GM23338 (cell line): ENCODE measurements around the gene DYRK1A. TPM values are rescaled to one million over a fixed set of nuclear protein-coding genes. Genes with fewer than 3 reads are reported as not detected.

Experiments used
- ATAC-seq: fragments of 200-7000 bp; cut with Tn5 transposase; 3 replicates; pipeline ENCODE4 v1.9.1; 2020
- DNase-seq: peaks from one replicate; pipeline ENCODE4 v3.0.0-alpha.2; 2015; ENCODE audit warnings: low spot score
- H2AFZ ChIP-seq: fragments of 200-600 bp; sonication (generic); 2 replicates; pipeline ENCODE4 v1.8.0; 2016; ENCODE audit warnings: antibody characterized with exemption, mild to moderate bottlenecking, moderate library complexity
- H3F3A ChIP-seq: fragments of 200-600 bp; sonication (generic); replicated peaks from 2 replicates; pipeline ENCODE4 v1.8.0; 2017; ENCODE audit warnings: antibody characterized with exemption, mixed run types, low read depth
- H3K27ac ChIP-seq: fragments of 200-600 bp; sonication (generic); 2 replicates; pipeline ENCODE4 v1.6.1; 2016; ENCODE audit warnings: low read depth
- H3K27me3 ChIP-seq: fragments of 200-600 bp; sonication (generic); 2 replicates; pipeline ENCODE4 v1.8.0; 2016; ENCODE audit warnings: mild to moderate bottlenecking, mixed run types, moderate library complexity; ENCODE audit not compliant: insufficient read depth
- H3K36me3 ChIP-seq: fragments of 200-600 bp; sonication (generic); 2 replicates; pipeline ENCODE4 v1.8.0; 2016; ENCODE audit warnings: mild to moderate bottlenecking; ENCODE audit not compliant: insufficient read depth
- H3K4me1 ChIP-seq: fragments of 200-600 bp; sonication (generic); 2 replicates; pipeline ENCODE4 v1.8.0; 2016; ENCODE audit warnings: mild to moderate bottlenecking, moderate library complexity; ENCODE audit not compliant: insufficient read depth
- H3K4me2 ChIP-seq: fragments of 200-600 bp; sonication (generic); 2 replicates; pipeline ENCODE4 v1.7.1; 2017; ENCODE audit warnings: mixed run types
- H3K4me3 ChIP-seq: fragments of 200-600 bp; sonication (generic); 2 replicates; pipeline ENCODE4 v1.6.1; 2016; ENCODE audit warnings: mixed run types
- H3K79me2 ChIP-seq: fragments of 200-600 bp; sonication (generic); replicated peaks from 2 replicates; pipeline ENCODE4 v1.8.0; 2017; ENCODE audit warnings: mild to moderate bottlenecking; ENCODE audit not compliant: insufficient read depth
- H3K9me2 ChIP-seq: fragments of 200-600 bp; sonication (generic); 2 replicates; pipeline ENCODE4 v1.8.0; 2017; ENCODE audit not compliant: insufficient read depth
- H4K20me1 ChIP-seq: fragments of 200-600 bp; sonication (generic); replicated peaks from 2 replicates; pipeline ENCODE4 v1.8.0; 2017; ENCODE audit warnings: mild to moderate bottlenecking; ENCODE audit not compliant: insufficient read depth
- H3K27ac Mint-ChIP-seq: 2 replicates; pipeline ENCODE4 v1.8.0; 2020; ENCODE audit warnings: inconsistent platforms, mild to moderate bottlenecking, moderate library complexity, mixed read lengths
- H3K27me3 Mint-ChIP-seq: 3 replicates; pipeline ENCODE4 v1.8.0; 2022; ENCODE audit warnings: low read depth, mild to moderate bottlenecking, moderate library complexity, mixed read lengths, inconsistent platforms; ENCODE audit not compliant: insufficient read depth, poor library complexity
- H3K36me3 Mint-ChIP-seq: 3 replicates; pipeline ENCODE4 v1.8.0; 2021; ENCODE audit warnings: low read depth, mild to moderate bottlenecking, inconsistent platforms, moderate library complexity, mixed read lengths
- H3K4me1 Mint-ChIP-seq: 3 replicates; pipeline ENCODE4 v1.8.0; 2020; ENCODE audit warnings: mild to moderate bottlenecking, inconsistent platforms, mixed read lengths
- H3K4me3 Mint-ChIP-seq: 3 replicates; pipeline ENCODE4 v1.8.0; 2021; ENCODE audit warnings: moderate library complexity, mild to moderate bottlenecking, inconsistent platforms, mixed read lengths
- H3K9me3 Mint-ChIP-seq: 3 replicates; pipeline ENCODE4 v1.8.0; 2020; ENCODE audit warnings: moderate library complexity, mild to moderate bottlenecking, inconsistent platforms, mixed read lengths
- CREB1 ChIP-seq: fragments of 250-450 bp; sonication (Bioruptor Pico); IDR thresholded peaks from 2 replicates; pipeline ENCODE4 v1.5.0; 2020; ENCODE audit warnings: low read depth, mild to moderate bottlenecking, moderate library complexity
- EZH2 ChIP-seq: fragments of 200-600 bp; sonication (generic); IDR thresholded peaks from one replicate; pipeline ENCODE4 v1.8.0; 2017; ENCODE audit warnings: antibody characterized with exemption, mild to moderate bottlenecking, low read depth; ENCODE audit not compliant: unreplicated experiment
- EZH2phosphoT487 ChIP-seq: fragments of 200-600 bp; sonication (generic); IDR thresholded peaks from one replicate; pipeline ENCODE4 v1.8.1; 2018; ENCODE audit warnings: antibody characterized with exemption; ENCODE audit not compliant: unreplicated experiment
- NANOG ChIP-seq: IDR thresholded peaks from 2 replicates; pipeline ENCODE4 v1.6.1; 2016; ENCODE audit warnings: antibody characterized with exemption, borderline replicate concordance
- STAT1 ChIP-seq: IDR thresholded peaks from one replicate; pipeline ENCODE4 v1.6.1; 2016; ENCODE audit warnings: antibody characterized with exemption; ENCODE audit not compliant: unreplicated experiment
- ZNF114 ChIP-seq: fragments of 250-450 bp; sonication (Bioruptor Pico); IDR thresholded peaks from 2 replicates; pipeline ENCODE4 v1.5.0; 2020; ENCODE audit warnings: mild to moderate bottlenecking, moderate library complexity
- ZNF331 ChIP-seq: fragments of 250-450 bp; sonication (Bioruptor Pico); IDR thresholded peaks from 2 replicates; pipeline ENCODE4 v1.5.0; 2020; ENCODE audit warnings: low read depth, mild to moderate bottlenecking, moderate library complexity
- polyA plus RNA-seq: library from polyadenylated mRNA; unstranded; fragments of >200 nt; fragmentation: Nextera tagmentation; extraction: Ambion mirVana; gene quantifications from 2 replicates; pipeline ENCODE4 v1.2.1, GENCODE V29; 2016
- total RNA-seq: library from RNA; depleted of rRNA; stranded (reverse); fragments of >200 nt; shearing (Covaris generic); gene quantifications from 2 replicates; pipeline ENCODE4 v1.2.3, GENCODE V29; 2014
- TF ChIP-seq, protein P1 (sequence below): fragments of 250-450 bp; sonication (Bioruptor Pico); IDR thresholded peaks from 2 replicates; pipeline ENCODE4 v1.5.0; 2020; ENCODE audit warnings: mild to moderate bottlenecking, moderate library complexity
- TF ChIP-seq, protein P2 (sequence below): IDR thresholded peaks from one replicate; pipeline ENCODE4 v1.6.1; 2018; ENCODE audit warnings: antibody characterized with exemption; ENCODE audit not compliant: unreplicated experiment
- TF ChIP-seq, protein P3 (sequence below): IDR thresholded peaks from 2 replicates; pipeline ENCODE4 v1.6.1; 2016; ENCODE audit warnings: antibody characterized with exemption
- TF ChIP-seq, protein P4 (sequence below), 2 experiments: fragments of 200-600 bp in 1 of 2; sonication (generic) in 1 of 2; conservative IDR thresholded peaks; 2 replicates each; pipeline versions ENCODE4 v1.5.1 to v1.6.1; 2016 to 2017; ENCODE audit warnings: antibody characterized with exemption in 2 of 2, low read depth in 2 of 2, mild to moderate bottlenecking in 2 of 2, moderate library complexity in 1 of 2

The DYRK1A gene
- total and polyA plus RNA-seq, 2 experiments from 2014 or later = 10.3 to 84.7 TPM

DNA sequence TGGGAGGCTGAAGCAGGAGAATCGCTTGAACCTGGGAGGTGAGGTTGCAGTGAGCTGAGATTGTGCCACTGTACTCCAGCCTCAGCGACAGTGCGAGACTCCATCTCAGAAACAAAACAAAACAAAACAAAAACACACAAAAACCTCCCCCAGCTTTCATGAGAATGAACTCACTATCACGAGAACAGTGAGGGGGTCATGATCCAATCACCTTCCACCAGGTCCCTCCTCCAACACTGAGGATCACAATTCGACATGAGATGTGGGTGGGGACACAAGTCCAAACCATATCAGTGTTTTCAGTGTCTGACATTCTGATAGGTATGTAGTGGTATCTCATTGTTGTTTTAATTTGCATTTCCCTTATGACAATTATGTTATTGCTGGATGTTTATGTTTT lies 31.5 kb upstream of the DYRK1A start (continued):
- TF ChIP-seq, protein P1, sequence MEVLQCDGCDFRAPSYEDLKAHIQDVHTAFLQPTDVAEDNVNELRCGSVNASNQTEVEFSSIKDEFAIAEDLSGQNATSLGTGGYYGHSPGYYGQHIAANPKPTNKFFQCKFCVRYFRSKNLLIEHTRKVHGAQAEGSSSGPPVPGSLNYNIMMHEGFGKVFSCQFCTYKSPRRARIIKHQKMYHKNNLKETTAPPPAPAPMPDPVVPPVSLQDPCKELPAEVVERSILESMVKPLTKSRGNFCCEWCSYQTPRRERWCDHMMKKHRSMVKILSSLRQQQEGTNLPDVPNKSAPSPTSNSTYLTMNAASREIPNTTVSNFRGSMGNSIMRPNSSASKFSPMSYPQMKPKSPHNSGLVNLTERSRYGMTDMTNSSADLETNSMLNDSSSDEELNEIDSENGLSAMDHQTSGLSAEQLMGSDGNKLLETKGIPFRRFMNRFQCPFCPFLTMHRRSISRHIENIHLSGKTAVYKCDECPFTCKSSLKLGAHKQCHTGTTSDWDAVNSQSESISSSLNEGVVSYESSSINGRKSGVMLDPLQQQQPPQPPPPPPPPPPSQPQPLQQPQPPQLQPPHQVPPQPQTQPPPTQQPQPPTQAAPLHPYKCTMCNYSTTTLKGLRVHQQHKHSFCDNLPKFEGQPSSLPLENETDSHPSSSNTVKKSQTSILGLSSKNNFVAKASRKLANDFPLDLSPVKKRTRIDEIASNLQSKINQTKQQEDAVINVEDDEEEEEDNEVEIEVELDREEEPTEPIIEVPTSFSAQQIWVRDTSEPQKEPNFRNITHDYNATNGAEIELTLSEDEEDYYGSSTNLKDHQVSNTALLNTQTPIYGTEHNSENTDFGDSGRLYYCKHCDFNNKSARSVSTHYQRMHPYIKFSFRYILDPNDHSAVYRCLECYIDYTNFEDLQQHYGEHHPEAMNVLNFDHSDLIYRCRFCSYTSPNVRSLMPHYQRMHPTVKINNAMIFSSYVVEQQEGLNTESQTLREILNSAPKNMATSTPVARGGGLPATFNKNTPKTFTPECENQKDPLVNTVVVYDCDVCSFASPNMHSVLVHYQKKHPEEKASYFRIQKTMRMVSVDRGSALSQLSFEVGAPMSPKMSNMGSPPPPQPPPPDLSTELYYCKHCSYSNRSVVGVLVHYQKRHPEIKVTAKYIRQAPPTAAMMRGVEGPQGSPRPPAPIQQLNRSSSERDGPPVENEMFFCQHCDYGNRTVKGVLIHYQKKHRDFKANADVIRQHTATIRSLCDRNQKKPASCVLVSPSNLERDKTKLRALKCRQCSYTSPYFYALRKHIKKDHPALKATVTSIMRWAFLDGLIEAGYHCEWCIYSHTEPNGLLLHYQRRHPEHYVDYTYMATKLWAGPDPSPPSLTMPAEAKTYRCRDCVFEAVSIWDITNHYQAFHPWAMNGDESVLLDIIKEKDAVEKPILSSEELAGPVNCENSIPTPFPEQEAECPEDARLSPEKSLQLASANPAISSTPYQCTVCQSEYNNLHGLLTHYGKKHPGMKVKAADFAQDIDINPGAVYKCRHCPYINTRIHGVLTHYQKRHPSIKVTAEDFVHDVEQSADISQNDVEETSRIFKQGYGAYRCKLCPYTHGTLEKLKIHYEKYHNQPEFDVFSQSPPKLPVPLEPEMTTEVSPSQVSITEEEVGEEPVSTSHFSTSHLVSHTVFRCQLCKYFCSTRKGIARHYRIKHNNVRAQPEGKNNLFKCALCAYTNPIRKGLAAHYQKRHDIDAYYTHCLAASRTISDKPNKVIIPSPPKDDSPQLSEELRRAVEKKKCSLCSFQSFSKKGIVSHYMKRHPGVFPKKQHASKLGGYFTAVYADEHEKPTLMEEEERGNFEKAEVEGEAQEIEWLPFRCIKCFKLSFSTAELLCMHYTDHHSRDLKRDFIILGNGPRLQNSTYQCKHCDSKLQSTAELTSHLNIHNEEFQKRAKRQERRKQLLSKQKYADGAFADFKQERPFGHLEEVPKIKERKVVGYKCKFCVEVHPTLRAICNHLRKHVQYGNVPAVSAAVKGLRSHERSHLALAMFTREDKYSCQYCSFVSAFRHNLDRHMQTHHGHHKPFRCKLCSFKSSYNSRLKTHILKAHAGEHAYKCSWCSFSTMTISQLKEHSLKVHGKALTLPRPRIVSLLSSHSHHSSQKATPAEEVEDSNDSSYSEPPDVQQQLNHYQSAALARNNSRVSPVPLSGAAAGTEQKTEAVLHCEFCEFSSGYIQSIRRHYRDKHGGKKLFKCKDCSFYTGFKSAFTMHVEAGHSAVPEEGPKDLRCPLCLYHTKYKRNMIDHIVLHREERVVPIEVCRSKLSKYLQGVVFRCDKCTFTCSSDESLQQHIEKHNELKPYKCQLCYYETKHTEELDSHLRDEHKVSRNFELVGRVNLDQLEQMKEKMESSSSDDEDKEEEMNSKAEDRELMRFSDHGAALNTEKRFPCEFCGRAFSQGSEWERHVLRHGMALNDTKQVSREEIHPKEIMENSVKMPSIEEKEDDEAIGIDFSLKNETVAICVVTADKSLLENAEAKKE (CRISPR knock-in tag) = no peak
- TF ChIP-seq ZNF331 = no peak
- TF ChIP-seq EZH2phosphoT487 = no peak

DNA sequence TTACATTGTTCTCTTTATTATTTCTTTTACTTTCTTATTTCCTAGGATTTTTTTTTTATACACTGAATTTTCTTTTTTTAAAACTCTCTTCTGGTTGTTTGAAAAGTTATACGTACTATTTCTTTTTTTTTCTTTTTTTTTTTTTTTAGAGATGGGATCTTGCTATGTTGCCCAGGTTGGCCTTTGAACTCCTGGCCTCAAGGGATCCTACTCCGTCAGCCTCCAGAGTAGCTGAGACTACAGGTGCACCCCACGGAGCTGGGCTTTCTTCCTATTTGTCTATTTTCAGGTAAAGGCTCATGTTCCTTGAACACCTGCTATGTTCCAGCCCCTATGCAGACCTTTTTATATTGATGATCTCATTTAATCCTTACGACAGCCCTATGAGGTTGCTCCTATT lies 29.4 kb upstream of the DYRK1A start:
- no peak for DNase-seq
- Histone ChIP-seq H3K9me2 (no peaks in the 10 kb centered on the region; the same call in 1 of the 2 replicates), H3K4me1 (peaks cover 5% of the 10 kb centered on the region), H2AFZ (no peak overlapping the region), H3K79me2 (no peaks in the 10 kb centered on the region), H3K4me3 (no peak overlapping the region), H4K20me1 (no peaks in the 10 kb centered on the region), H3K27ac (no peak overlapping the region), H3F3A (no peaks in the 10 kb centered on the region), H3K36me3 (no peaks in the 10 kb centered on the region), H3K27me3 (no peaks in the 10 kb centered on the region), H3K4me2 (no peak overlapping the region)
- no peaks in the 10 kb centered on the region for H3K9me3 Mint-ChIP-seq
- no peak overlapping the region for H3K27ac Mint-ChIP-seq
- ATAC-seq = no peak
- H3K4me1 Mint-ChIP-seq = peaks cover 12% of the 10 kb centered on the region
- no peaks in the 10 kb centered on the region for H3K36me3 Mint-ChIP-seq
- peaks cover 3% of the 10 kb centered on the region for H3K27me3 Mint-ChIP-seq
- TF ChIP-seq, protein P2, sequence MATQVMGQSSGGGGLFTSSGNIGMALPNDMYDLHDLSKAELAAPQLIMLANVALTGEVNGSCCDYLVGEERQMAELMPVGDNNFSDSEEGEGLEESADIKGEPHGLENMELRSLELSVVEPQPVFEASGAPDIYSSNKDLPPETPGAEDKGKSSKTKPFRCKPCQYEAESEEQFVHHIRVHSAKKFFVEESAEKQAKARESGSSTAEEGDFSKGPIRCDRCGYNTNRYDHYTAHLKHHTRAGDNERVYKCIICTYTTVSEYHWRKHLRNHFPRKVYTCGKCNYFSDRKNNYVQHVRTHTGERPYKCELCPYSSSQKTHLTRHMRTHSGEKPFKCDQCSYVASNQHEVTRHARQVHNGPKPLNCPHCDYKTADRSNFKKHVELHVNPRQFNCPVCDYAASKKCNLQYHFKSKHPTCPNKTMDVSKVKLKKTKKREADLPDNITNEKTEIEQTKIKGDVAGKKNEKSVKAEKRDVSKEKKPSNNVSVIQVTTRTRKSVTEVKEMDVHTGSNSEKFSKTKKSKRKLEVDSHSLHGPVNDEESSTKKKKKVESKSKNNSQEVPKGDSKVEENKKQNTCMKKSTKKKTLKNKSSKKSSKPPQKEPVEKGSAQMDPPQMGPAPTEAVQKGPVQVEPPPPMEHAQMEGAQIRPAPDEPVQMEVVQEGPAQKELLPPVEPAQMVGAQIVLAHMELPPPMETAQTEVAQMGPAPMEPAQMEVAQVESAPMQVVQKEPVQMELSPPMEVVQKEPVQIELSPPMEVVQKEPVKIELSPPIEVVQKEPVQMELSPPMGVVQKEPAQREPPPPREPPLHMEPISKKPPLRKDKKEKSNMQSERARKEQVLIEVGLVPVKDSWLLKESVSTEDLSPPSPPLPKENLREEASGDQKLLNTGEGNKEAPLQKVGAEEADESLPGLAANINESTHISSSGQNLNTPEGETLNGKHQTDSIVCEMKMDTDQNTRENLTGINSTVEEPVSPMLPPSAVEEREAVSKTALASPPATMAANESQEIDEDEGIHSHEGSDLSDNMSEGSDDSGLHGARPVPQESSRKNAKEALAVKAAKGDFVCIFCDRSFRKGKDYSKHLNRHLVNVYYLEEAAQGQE = no peak
- TF ChIP-seq, protein P3, sequence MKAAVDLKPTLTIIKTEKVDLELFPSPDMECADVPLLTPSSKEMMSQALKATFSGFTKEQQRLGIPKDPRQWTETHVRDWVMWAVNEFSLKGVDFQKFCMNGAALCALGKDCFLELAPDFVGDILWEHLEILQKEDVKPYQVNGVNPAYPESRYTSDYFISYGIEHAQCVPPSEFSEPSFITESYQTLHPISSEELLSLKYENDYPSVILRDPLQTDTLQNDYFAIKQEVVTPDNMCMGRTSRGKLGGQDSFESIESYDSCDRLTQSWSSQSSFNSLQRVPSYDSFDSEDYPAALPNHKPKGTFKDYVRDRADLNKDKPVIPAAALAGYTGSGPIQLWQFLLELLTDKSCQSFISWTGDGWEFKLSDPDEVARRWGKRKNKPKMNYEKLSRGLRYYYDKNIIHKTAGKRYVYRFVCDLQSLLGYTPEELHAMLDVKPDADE = no peak
- TF ChIP-seq, protein P4, sequence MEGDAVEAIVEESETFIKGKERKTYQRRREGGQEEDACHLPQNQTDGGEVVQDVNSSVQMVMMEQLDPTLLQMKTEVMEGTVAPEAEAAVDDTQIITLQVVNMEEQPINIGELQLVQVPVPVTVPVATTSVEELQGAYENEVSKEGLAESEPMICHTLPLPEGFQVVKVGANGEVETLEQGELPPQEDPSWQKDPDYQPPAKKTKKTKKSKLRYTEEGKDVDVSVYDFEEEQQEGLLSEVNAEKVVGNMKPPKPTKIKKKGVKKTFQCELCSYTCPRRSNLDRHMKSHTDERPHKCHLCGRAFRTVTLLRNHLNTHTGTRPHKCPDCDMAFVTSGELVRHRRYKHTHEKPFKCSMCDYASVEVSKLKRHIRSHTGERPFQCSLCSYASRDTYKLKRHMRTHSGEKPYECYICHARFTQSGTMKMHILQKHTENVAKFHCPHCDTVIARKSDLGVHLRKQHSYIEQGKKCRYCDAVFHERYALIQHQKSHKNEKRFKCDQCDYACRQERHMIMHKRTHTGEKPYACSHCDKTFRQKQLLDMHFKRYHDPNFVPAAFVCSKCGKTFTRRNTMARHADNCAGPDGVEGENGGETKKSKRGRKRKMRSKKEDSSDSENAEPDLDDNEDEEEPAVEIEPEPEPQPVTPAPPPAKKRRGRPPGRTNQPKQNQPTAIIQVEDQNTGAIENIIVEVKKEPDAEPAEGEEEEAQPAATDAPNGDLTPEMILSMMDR (conservative IDR thresholded peaks at IDR 0.05; ENCODE audit: low read depth in 2 of 2) = no peak
- TF ChIP-seq NANOG = no peak
- no peak for TF ChIP-seq ZNF114 (CRISPR knock-in tag)
- TF ChIP-seq EZH2 = no peak
- TF ChIP-seq CREB1 = no peak
- no peak for TF ChIP-seq STAT1
- no peak for TF ChIP-seq EZH2phosphoT487
- H3K4me3 Mint-ChIP-seq = no peak overlapping the region
